ENCODE measurements around the gene DLD. TPM values are rescaled to one million over a fixed set of nuclear protein-coding genes. Genes with fewer than 3 reads are reported as not detected.
A peak's percentile ranks its signal among the peaks of the same experiment; 100 is the strongest.
"Not testable (repeated sequence)": the region's sequence is repeated elsewhere in the genome, so short reads cannot be mapped to it uniquely, and the experiment has no call there.

Gene DLD, protein sequence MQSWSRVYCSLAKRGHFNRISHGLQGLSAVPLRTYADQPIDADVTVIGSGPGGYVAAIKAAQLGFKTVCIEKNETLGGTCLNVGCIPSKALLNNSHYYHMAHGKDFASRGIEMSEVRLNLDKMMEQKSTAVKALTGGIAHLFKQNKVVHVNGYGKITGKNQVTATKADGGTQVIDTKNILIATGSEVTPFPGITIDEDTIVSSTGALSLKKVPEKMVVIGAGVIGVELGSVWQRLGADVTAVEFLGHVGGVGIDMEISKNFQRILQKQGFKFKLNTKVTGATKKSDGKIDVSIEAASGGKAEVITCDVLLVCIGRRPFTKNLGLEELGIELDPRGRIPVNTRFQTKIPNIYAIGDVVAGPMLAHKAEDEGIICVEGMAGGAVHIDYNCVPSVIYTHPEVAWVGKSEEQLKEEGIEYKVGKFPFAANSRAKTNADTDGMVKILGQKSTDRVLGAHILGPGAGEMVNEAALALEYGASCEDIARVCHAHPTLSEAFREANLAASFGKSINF
- 154 and 299 TPM in 2 replicates for polyA plus RNA-seq (2014; cell fraction: cytosol; rRNA removed)
- polyA plus RNA-seq (2014; cell fraction: nucleus; rRNA removed) = 118 and 125 TPM in 2 replicates

- peak; percentile 91 for DNase-seq (ENCODE audit: low spot score)
Measured at GRCh38 chr7:107890962-107891635, at the start of gene DLD. DLD (plus strand) TSS chr7:107891183; CDS start chr7:107891251, 68 bp downstream.

DNA sequence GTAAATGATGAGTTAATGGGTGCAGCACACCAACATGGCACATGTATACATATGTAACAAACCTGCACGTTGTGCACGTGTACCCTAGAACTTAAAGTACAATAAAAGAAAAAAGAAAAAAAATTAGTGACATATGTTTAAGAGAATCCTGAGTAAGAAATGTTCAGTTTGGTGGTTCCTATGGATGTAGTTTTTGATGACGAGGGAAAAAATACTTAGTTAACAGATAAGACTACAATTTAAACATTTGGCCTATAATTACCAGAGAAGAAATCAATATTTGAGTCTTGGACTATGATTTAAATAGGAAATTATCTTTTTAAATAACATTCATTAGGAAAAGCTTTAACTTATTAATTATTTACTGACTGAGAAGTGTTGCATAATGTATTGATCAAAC, 48.8 kb upstream of the DLD start:
- DNase-seq (ENCODE audit: low spot score) = no peak

DNA sequence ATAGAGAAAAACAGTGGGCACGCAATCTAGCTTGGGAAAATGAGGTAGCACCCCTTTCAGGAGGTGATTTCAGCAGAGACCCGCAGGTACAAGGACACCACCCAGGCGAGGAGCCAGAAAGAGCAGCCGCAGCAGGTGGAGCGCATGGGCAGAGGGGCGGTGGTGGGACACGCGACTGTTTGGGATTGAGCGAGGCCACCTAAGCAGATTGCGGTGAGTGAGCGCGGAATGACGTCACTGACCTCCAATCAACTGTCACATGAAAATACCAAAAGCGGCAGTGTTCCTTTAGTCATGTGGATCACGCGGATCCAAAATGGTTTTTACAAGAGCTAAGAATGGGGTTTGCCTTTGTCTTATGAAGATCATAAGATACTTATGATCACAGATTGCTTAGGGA, 47.8 kb upstream of the DLD start:
- DNase-seq (ENCODE audit: low spot score) = no peak

- no peak for DNase-seq (ENCODE audit: low spot score)
Measured at GRCh38 chr7:107846324-107846723, 44.7 kb upstream of the DLD start.

- no peak for DNase-seq (ENCODE audit: low spot score)
Measured at GRCh38 chr7:107847168-107847835, 43.7 kb upstream of the DLD start.

- not testable (repeated sequence) for DNase-seq (ENCODE audit: low spot score)
Measured at GRCh38 chr7:107847836-107848175, 43.2 kb upstream of the DLD start.

GRCh38 chr7:107848211-107848610, 42.8 kb upstream of the DLD start:
- DNase-seq (ENCODE audit: low spot score) = not testable (repeated sequence)

GRCh38 chr7:107850216-107850615, 40.8 kb upstream of the DLD start:
- no peak for DNase-seq (ENCODE audit: low spot score)

DNA sequence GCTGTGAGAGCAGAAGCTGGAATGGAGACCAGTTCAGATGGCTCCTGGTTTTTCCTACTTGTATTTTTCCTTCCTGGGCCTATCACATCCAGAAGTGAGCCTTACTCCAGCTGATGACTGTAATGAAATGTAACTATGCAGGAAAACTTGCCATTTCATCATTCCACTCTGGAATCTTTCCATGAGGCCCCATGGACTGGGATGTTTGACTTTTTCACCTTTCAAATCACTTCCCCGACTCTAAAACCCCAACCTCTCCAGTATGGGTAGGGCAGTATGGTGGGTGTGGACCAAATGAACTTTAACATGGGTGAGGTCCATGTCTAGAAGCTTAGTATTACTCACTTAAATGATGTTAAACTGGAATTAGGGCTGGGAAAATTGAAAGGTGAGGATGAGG, 40.3 kb upstream of the DLD start:
- no peak for DNase-seq (ENCODE audit: low spot score)

DNA sequence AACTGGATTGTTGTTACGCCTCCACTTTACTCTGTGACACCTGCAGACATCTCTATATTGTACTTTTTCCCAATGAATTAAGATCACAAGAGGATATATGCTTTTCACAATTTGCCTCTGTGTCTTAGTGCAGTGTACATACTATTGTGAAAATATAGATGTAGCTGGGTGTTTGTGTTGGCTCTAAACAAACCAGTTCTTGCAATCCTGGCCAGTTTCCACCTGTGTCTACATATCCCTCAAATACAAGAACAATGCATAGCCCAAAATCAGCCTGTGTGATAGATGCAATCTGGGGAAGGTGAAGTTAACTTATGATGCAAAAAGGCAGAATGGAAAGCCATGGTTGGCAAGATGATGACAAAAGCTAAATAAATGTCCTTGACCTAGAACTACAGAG, 36.5 kb upstream of the DLD start:
- no peak for DNase-seq (ENCODE audit: low spot score)

DNA sequence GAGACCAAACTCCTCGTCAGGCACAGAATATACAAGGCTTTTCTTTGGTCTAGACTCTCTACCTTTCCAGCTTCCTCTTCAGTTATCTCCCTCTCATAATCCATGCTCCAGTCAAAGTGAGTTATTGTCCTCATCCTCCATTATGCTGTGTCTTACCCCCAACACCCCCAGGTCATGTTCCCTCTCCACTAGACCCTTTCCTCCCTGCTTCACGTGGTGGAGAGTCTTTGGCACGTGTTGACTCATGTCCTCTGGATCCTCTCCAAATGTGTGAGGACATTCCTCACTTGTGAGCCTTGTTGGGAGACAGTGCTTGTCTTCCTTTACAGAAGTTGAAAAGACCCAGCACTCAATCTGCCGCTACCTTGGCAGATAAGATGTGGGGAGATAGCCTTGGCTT, 36.0 kb upstream of the DLD start:
- no peak for DNase-seq (ENCODE audit: low spot score)

DNA sequence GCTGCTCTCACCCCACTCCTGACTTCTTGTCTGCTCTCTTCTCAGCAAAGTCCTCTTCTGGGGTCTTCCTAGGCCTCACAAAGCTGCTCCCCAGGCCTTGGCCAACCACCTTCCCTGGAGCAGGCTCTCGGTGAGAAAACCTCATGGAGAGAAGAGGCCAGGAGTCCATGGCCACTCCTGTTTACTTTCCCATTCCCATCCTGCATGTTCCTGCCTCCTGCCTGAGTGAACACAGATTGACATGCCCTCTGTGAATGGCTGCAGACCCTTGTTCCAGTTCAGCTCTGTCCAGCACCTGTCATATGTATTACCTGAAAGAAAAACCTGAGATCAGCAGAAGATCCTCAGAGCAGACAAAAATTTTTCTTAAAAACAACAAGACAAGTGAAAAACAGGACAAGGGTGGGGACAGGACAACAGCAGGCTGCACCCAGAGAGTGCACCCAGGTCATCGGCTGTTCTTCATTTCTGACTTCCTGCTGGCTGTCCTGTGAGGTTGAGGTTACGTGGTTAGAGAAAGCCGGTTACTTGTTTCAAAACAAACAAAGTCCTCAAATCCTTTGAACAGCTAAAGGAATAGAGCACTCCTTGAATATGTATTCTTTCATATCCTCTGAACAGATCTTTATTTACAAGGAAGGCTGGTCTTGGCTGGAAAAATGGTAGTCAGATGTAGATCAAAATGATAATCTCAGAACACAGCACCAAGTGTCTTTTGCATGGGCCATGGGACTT, 34.0 kb upstream of the DLD start:
- no peak for DNase-seq (ENCODE audit: low spot score)

DNA sequence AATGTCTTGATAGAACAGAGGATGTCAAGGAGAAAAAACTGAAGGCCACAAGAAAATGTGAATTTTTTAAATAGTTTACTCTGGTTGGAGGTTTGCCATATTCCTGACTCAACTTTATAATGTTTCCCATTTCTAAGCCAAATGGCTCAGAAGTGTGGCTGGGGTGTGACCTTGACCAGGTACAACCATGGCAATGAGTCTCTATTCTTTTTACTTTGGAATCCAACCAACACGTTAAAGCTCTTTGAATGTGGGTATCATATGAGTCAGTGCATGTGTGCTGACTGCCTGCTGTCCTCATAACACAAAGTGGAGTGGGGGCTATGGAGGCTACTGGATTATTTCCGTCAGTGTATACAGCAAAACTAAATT, 33.5 kb upstream of the DLD start:
- no peak for DNase-seq (ENCODE audit: low spot score)

DNA sequence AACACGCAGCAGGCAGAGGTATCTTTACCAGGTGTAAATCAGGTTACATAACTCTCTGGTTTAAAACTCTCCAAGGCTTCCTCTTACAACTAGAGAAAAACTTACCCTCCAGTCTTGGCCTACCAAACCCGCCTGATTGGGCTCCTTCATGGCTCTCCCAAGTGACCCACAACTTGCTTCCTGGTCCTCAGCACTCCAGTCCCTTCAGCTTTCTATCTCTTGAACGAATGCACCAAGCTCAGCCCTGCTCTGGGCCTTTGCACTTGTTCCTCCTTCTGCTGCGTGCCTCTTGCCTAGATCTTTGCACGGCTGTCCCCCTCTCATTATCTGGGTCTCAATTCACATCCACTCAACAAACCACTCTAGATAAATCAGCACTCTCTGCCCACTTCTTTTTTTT, 32.7 kb upstream of the DLD start:
- no peak for DNase-seq (ENCODE audit: low spot score)

DNA sequence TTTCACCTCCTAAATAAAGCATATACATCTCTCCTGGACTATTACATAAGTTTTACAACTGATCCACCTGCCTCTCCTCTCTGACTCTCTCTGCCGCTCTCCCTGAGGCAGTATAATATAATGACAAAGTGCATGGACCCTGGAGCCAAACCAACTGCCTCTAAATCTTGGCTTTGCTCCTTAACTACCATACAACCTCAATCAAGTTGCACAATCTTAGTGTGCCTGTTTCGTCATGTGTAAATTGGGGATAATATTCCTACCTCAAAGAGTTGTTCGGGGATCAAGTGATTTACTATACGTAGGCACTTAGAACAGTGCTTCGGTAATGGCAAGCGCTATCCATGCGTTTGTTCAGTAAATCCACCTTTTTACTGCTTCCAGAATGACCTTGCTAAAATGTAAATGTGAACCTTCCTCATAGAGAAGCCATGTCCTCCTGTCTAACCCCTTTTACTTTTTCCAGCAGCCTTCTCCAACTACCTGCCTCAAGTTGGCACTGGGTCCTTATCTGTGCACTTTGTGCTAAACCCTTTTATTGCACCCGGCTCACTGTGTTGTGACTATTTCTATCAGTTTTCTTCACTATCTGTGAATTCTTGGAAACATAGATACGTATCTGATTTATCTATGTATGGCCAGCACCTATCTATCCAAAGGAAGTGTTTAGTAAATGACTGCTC, 30.6 kb upstream of the DLD start:
- no peak for DNase-seq (ENCODE audit: low spot score)

DNA sequence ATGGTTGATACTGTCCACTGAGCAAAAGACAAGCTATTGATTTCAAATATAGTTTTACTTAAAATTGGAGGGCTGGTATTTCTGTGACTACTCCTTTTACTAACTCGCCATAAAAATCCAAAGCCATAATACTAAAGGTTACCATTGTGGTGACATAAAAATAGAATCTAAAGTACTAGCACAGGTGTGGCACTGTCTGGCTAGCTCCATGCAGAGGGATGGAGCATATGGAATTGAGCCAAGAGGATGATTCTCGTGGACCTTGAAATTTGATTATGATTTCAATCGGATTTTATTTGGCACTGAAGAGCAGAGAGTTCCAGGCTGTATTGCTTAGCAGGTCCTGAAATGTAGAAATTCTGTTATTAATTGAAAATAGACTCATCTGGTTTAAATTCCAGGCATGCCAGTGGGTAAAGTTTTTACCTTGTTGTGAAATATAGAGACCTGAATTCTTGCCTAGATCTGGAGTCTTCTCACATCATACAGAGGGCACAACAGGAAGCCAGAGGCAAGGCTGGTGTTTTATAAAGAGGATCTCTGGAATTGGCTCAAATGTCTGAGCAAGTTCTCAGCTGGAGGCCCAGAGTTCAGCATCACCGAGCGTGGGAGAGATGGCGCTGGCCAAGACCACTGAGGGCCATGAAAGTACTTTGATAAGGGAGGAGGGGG, 29.9 kb upstream of the DLD start:
- no peak for DNase-seq (ENCODE audit: low spot score)

DNA sequence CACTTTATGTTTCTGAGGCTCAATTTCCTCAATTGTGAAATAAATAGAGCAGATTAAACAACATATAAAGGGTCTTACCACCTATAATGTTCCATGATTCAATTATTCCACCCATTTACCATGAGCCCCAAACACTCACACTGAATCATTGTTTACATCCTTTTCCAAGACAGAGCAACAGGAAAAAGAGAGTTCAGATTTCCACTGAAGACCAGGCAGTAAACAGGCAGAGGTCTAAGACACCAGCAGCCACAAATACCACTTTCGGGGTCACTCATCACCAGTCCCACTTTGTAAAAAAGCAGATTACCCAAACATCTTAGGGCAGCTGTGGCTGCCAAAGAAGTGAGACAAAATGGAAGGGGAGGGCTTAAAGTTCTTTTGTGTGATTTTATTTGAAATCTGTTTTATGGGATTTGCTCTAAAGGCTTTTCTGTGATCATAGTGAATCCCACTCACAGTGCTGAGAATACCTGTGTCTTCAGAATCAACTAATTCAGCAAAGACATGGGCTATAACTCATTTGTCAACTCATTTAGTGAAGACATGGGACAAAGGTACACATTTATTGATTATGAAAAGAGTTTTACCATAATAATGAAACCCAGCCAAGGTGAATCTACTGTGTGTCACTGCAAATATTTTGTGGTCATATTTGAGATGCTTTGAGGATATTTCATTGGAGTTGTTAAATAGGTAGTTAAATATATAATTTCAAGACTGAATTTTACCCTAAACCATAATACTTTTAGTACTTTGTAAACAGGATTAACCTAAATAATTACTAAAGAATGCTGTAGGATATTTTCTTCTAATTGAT, 24.8 kb upstream of the DLD start:
- no peak for DNase-seq (ENCODE audit: low spot score)

DNA sequence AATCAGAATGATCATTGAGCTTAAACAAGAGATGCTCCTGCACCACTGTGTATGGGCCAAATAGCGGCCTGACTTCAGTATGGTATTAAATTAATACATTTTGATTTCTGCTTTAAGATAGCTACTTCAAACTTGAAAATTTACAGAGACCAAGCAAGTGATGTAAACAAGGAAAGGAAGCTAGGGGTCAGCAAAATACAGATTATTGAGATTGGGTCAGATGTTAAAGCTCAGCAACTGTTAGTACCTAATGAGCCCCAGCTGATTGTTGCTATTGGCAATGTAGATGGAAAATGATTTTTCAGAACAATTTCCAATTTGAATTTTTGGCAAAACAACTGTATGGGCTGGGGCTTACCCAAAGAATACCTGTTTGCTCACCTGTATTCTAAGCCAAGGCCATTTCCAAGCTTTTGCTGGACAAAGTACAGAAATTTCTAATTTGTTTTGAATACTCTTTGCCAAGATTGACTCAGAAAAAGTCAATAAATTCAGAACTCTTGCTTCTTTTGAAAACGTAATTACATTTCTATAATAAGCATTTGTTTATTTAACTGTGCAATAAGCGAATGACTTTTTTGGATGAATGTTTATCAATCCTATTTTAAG, 23.0 kb upstream of the DLD start:
- no peak for DNase-seq (ENCODE audit: low spot score)

DNA sequence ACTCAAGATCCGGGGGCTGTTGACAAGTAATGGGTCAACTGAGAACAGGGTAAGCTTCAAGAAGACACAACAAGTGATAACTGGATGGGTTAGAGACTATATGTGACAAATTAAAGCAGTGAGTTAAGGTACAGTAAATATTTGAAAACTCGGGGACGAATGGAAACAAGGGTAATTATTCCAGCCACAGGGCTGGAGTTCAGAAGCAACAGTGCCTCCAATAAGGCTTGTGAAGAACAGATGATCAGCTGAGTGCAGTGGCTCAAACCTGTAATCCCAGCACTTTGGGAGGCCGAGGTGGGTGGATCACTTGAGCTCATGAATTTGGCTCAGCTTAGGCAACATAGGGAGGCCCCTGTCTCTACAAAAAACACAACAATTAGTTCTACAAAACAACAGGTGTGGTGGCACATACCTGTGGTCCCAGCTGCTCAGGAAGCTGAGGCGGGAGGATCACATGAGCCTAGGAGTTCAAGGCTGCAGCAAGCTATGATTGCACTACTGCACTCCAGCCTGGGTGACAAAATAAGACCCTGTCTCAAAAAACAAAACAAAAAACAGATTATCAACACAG, 20.5 kb upstream of the DLD start:
- no peak for DNase-seq (ENCODE audit: low spot score)
